KMS-11 (cell line): ENCODE data around the gene ADAM23.

Experiments
- H2AFZ ChIP-seq: fragments of 200-600 bp; sonication (generic); 2 replicates; pipeline ENCODE4 v1.6.1; 2016; ENCODE audit warnings: antibody characterized with exemption, mixed run types, low read depth
- H3K27ac ChIP-seq: fragments of 200-600 bp; sonication (generic); 2 replicates; pipeline ENCODE4 v1.6.1; 2016; ENCODE audit warnings: mild to moderate bottlenecking, mixed run types
- H3K27me3 ChIP-seq: fragments of 200-600 bp; sonication (generic); 2 replicates; pipeline ENCODE4 v1.6.1; 2017; ENCODE audit warnings: mild to moderate bottlenecking, low read depth, mixed run types, moderate library complexity; ENCODE audit not compliant: insufficient read depth
- H3K36me3 ChIP-seq: fragments of 200-600 bp; sonication (generic); 2 replicates; pipeline ENCODE4 v1.6.1; 2017; ENCODE audit warnings: mild to moderate bottlenecking, mixed run types; ENCODE audit not compliant: insufficient read depth
- H3K4me1 ChIP-seq: fragments of 200-600 bp; sonication (generic); 2 replicates; pipeline ENCODE4 v1.6.1; 2016; ENCODE audit warnings: mild to moderate bottlenecking, low read depth, mixed run types; ENCODE audit not compliant: poor library complexity, severe bottlenecking
- H3K4me2 ChIP-seq: fragments of 200-600 bp; sonication (generic); 2 replicates; pipeline ENCODE4 v1.7.0; 2016; ENCODE audit warnings: mild to moderate bottlenecking, mixed run types
- H3K4me3 ChIP-seq: fragments of 200-600 bp; sonication (generic); IDR thresholded peaks from 2 replicates; pipeline ENCODE4 v1.6.1; 2017; ENCODE audit warnings: low read depth, low read length, mixed read lengths; ENCODE audit not compliant: insufficient read depth
- H3K79me2 ChIP-seq: fragments of 200-600 bp; sonication (generic); 2 replicates; pipeline ENCODE4 v1.6.1; 2016; ENCODE audit warnings: low read depth, mixed run types; ENCODE audit not compliant: insufficient read depth
- H3K9ac ChIP-seq: fragments of 200-600 bp; sonication (generic); 2 replicates; pipeline ENCODE4 v1.6.1; 2016; ENCODE audit warnings: mild to moderate bottlenecking, mixed run types
- H4K20me1 ChIP-seq: fragments of 200-600 bp; sonication (generic); 2 replicates; pipeline ENCODE4 v1.6.1; 2016; ENCODE audit warnings: mild to moderate bottlenecking, mixed run types; ENCODE audit not compliant: insufficient read depth
- TF ChIP-seq, protein P1 (sequence below): fragments of 200-600 bp; sonication (generic); conservative IDR thresholded peaks from 2 replicates; pipeline ENCODE4 v1.6.1; 2017; ENCODE audit warnings: low read depth, mild to moderate bottlenecking, antibody characterized with exemption, low read length, moderate library complexity, mixed read lengths

Gene ADAM23

DNA sequence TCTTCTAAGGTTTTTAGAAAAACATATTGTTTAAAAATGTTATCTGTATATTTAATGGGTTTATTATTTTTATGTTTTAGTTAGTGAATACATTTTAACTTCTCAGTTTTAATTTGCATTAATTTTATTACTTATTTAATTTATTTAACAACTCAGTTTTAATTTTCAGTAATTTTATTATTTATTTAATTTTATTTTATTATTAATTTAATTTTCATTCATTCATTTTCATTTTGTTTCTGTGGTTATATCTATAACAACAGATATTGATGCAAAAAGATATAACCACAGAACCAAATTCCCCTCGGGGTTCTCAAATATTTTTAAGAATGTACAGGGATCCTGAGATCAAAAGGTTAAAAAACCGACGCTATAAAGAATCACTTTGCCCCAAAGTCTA lies 221.9 kb downstream of the ADAM23 start:
- no peaks in the 10 kb centered on the region for H3K36me3 ChIP-seq
- H3K4me2 ChIP-seq = no peak overlapping the region
- H2AFZ ChIP-seq = no peak overlapping the region
- H3K4me3 ChIP-seq = no peak overlapping the region
- H4K20me1 ChIP-seq = no peaks in the 10 kb centered on the region
- no peaks in the 10 kb centered on the region for H3K79me2 ChIP-seq
- H3K27ac ChIP-seq = no peak overlapping the region
- H3K4me1 ChIP-seq = no peaks in the 10 kb centered on the region
- TF ChIP-seq, protein P1, sequence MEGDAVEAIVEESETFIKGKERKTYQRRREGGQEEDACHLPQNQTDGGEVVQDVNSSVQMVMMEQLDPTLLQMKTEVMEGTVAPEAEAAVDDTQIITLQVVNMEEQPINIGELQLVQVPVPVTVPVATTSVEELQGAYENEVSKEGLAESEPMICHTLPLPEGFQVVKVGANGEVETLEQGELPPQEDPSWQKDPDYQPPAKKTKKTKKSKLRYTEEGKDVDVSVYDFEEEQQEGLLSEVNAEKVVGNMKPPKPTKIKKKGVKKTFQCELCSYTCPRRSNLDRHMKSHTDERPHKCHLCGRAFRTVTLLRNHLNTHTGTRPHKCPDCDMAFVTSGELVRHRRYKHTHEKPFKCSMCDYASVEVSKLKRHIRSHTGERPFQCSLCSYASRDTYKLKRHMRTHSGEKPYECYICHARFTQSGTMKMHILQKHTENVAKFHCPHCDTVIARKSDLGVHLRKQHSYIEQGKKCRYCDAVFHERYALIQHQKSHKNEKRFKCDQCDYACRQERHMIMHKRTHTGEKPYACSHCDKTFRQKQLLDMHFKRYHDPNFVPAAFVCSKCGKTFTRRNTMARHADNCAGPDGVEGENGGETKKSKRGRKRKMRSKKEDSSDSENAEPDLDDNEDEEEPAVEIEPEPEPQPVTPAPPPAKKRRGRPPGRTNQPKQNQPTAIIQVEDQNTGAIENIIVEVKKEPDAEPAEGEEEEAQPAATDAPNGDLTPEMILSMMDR = no peak
- H3K27me3 ChIP-seq = no peaks in the 10 kb centered on the region
- H3K9ac ChIP-seq = no peak overlapping the region
